ENCODE measurements around the gene LAMA2. TPM values are rescaled to one million over a fixed set of nuclear protein-coding genes. Genes with fewer than 3 reads are reported as not detected.

The LAMA2 gene
- total RNA-seq, 1 donor from 2014 or later = 185 TPM

- intact Hi-C loops (cut with micrococcal nuclease) = no loop called here
- H3K27me3 ChIP-seq (ENCODE audit: low read depth) = no peaks in the 10 kb centered on the region
- H3K36me3 ChIP-seq = peaks cover 18% of the 10 kb centered on the region
- peaks cover 91% of the 10 kb centered on the region for H3K4me1 ChIP-seq
- no peak for TF ChIP-seq CTCF (IDR thresholded peaks at IDR 0.05; ENCODE audit: borderline replicate concordance)
- H3K27ac ChIP-seq (replicated peaks) = peak overlapping the region; percentile 53
- H3K9me3 ChIP-seq (replicated peaks) = no peaks in the 10 kb centered on the region
- no peak overlapping the region for H3K4me3 ChIP-seq
- no peak for DNase-seq
These were observed 379.7 kb downstream of the LAMA2 start for GRCh38 chr6:129262661-129263060.

GRCh38 chr6:129263176-129263575 is 380.2 kb downstream of the LAMA2 start:
- intact Hi-C loops (cut with micrococcal nuclease) = no loop called here
- no peak overlapping the region for H3K4me3 ChIP-seq
- TF ChIP-seq CTCF (IDR thresholded peaks at IDR 0.05; ENCODE audit: borderline replicate concordance) = no peak
- peaks cover 23% of the 10 kb centered on the region for H3K36me3 ChIP-seq
- H3K27ac ChIP-seq (replicated peaks) = peak overlapping the region; percentile 53
- peaks cover 92% of the 10 kb centered on the region for H3K4me1 ChIP-seq
- no peaks in the 10 kb centered on the region for H3K9me3 ChIP-seq (replicated peaks)
- no peaks in the 10 kb centered on the region for H3K27me3 ChIP-seq (ENCODE audit: low read depth)
- DNase-seq = no peak

- no peak overlapping the region for H3K4me3 ChIP-seq
These were observed 381.6 kb downstream of the LAMA2 start for GRCh38 chr6:129264480-129265045.

GRCh38 chr6:129267028-129267427 is 384.1 kb downstream of the LAMA2 start:
- Histone ChIP-seq H3K9me3 (replicated peaks) (no peaks in the 10 kb centered on the region), H3K27me3 (ENCODE audit: low read depth) (no peaks in the 10 kb centered on the region), H3K4me3 (no peak overlapping the region), H3K4me1 (peaks cover 80% of the 10 kb centered on the region), H3K27ac (replicated peaks) (peak overlapping the region; percentile 9), H3K36me3 (peaks cover 32% of the 10 kb centered on the region)
- TF ChIP-seq CTCF (IDR thresholded peaks at IDR 0.05; ENCODE audit: borderline replicate concordance) = no peak
- intact Hi-C loops (cut with micrococcal nuclease) = no loop called here
- DNase-seq = no peak

More at GRCh38 chr6:129264480-129265045, 381.6 kb downstream of the LAMA2 start:
- Histone ChIP-seq H3K36me3 (peaks cover 24% of the 10 kb centered on the region), H3K4me1 (peaks cover 97% of the 10 kb centered on the region), H3K27me3 (ENCODE audit: low read depth) (no peaks in the 10 kb centered on the region), H3K9me3 (replicated peaks) (no peaks in the 10 kb centered on the region), H3K27ac (replicated peaks) (peak overlapping the region; percentile 53)
- intact Hi-C loops (cut with micrococcal nuclease) = no loop called here
- TF ChIP-seq CTCF (IDR thresholded peaks at IDR 0.05; ENCODE audit: borderline replicate concordance) = no peak
- no peak for DNase-seq

- no peak for DNase-seq
- peak overlapping the region; percentile 2 for H3K27ac ChIP-seq (replicated peaks)
- H3K4me3 ChIP-seq = no peak overlapping the region
- intact Hi-C loops (cut with micrococcal nuclease) = no loop called here
- peaks cover 60% of the 10 kb centered on the region for H3K4me1 ChIP-seq
- no peak for TF ChIP-seq CTCF (IDR thresholded peaks at IDR 0.05; ENCODE audit: borderline replicate concordance)
- H3K36me3 ChIP-seq = peaks cover 47% of the 10 kb centered on the region
- H3K27me3 ChIP-seq (ENCODE audit: low read depth) = no peaks in the 10 kb centered on the region
- H3K9me3 ChIP-seq (replicated peaks) = no peaks in the 10 kb centered on the region
These were observed 386.1 kb downstream of the LAMA2 start for GRCh38 chr6:129269076-129269475.
